Body of pancreas (tissue), 4 donors: ENCODE data around the gene NKX2-1. TPM values are rescaled to one million over a fixed set of nuclear protein-coding genes. Genes with fewer than 3 reads are reported as not detected.
"Not testable (repeated sequence)": the region's sequence is repeated elsewhere in the genome, so short reads cannot be mapped to it uniquely, and the experiment has no call there.

ENCODE experiments used
- ATAC-seq: fragments of 150-250 bp; one replicate; pipeline ENCODE4 v1.9.1; 2016
- DNase-seq, 4 donors: peaks; one replicate each; pipeline ENCODE4 v3.0.0-alpha.2; 2019
- H3K27ac ChIP-seq, 4 donors: fragments of 200-600 bp; sonication (generic); 1 replicate in 3 of 4; 2 replicates in 1 of 4; pipeline versions ENCODE4 v1.5.1 to v1.6.1; 2016 to 2019; ENCODE audit warnings: mild to moderate bottlenecking in 1 of 4, mixed read lengths in 1 of 4, moderate library complexity in 1 of 4
- H3K27me3 ChIP-seq, 2 donors: fragments of 200-600 bp; sonication (generic); one replicate each; pipeline ENCODE4 v1.6.0; 2016; ENCODE audit warnings: mild to moderate bottlenecking in 1 of 2
- H3K36me3 ChIP-seq, 2 donors: fragments of 200-600 bp; sonication (generic); replicated peaks in 1 of 2; 2 replicates each; pipeline ENCODE4 v1.5.1; 2016; ENCODE audit warnings: low read depth in 2 of 2; ENCODE audit not compliant: insufficient read depth in 1 of 2
- H3K4me1 ChIP-seq: fragments of 200-600 bp; sonication (generic); one replicate; pipeline ENCODE4 v1.6.0; 2016
- H3K4me3 ChIP-seq, 2 donors: fragments of 200-600 bp; sonication (generic); 1 replicate in 1 of 2; 2 replicates in 1 of 2; pipeline ENCODE4 v1.5.1; 2016 to 2019
- H3K9me3 ChIP-seq, 3 donors: fragments of 200-600 bp; sonication (generic); 1 replicate in 2 of 3; 2 replicates in 1 of 3; pipeline ENCODE4 v1.5.1; 2016
- CTCF ChIP-seq, 7 experiments: fragments of 450-650 bp in 4 of 7; fragments of 200-600 bp in 3 of 7; sonication (generic) in 3 of 7; IDR thresholded peaks; one replicate each; pipeline ENCODE4 v1.5.1; 2016 to 2019; ENCODE audit warnings: antibody characterized with exemption in 7 of 7
- POLR2A ChIP-seq, 3 donors: fragments of 450-650 bp; IDR thresholded peaks; one replicate each; pipeline ENCODE4 v1.6.1; 2016; ENCODE audit warnings: antibody characterized with exemption in 3 of 3, mild to moderate bottlenecking in 2 of 3
- WGBS, 2 donors: methylation state at CpG; one replicate each; pipeline ENCODE4 v1.1.5; 2017; 5-methylcytosine and 5-hydroxymethylcytosine counted together
- intact Hi-C: fragments of 100-400 bp; cut with DNase I; formaldehyde crosslinking; loops from one replicate; pipeline ENCODE4 v1.15.1; 2023
- total RNA-seq, 2 donors: library from RNA; depleted of rRNA; stranded (reverse); fragments of >200 nt; gene quantifications; one replicate each; pipeline ENCODE4 v1.1.0, GENCODE V29; 2016

NKX2-1 gene
- total RNA-seq, 2 donors from 2014 or later: not detected

GRCh38 chr14:36479344-36479743 lies 40.7 kb downstream of the NKX2-1 start:
- Histone ChIP-seq H3K27ac (no peak overlapping the region), H3K9me3 (no peaks in the 10 kb centered on the region), H3K4me1 (no peaks in the 10 kb centered on the region), H3K27me3 (no peaks in the 10 kb centered on the region), H3K36me3 (no peaks in the 10 kb centered on the region), H3K4me3 (no peak overlapping the region)
- WGBS, 2 donors: 46 to 51% methylated on average over 4 of the region's 4 CpGs
- ATAC-seq: no peak
- intact Hi-C loops: no loop called here
- no peak for DNase-seq
- no peak for TF ChIP-seq POLR2A (IDR thresholded peaks at IDR 0.05)
- no peak for TF ChIP-seq CTCF (IDR thresholded peaks at IDR 0.05)

- Histone ChIP-seq H3K4me3 (no peak overlapping the region), H3K36me3 (no peaks in the 10 kb centered on the region)
- intact Hi-C loops: no loop called here
Measured at GRCh38 chr14:36478782-36479181, 41.2 kb downstream of the NKX2-1 start.

GRCh38 chr14:36477266-36477665 lies 42.8 kb downstream of the NKX2-1 start:
- intact Hi-C loops: no loop called here
- Histone ChIP-seq H3K27me3 (no peaks in the 10 kb centered on the region), H3K9me3 (no peaks in the 10 kb centered on the region), H3K4me3 (no peak overlapping the region), H3K4me1 (no peaks in the 10 kb centered on the region), H3K36me3 (no peaks in the 10 kb centered on the region), H3K27ac (no peak overlapping the region)
- ATAC-seq (no peak), DNase-seq (no peak)
- no peak for TF ChIP-seq POLR2A (IDR thresholded peaks at IDR 0.05)
- no peak for TF ChIP-seq CTCF (IDR thresholded peaks at IDR 0.05)
- 49% methylated on average over 6 of the region's 6 CpGs for WGBS, 2 donors

More at GRCh38 chr14:36478782-36479181, 41.2 kb downstream of the NKX2-1 start:
- DNase-seq (no peak), ATAC-seq (no peak)
- H3K9me3 ChIP-seq: no peaks in the 10 kb centered on the region
- no peaks in the 10 kb centered on the region for H3K27me3 ChIP-seq
- H3K4me1 ChIP-seq: no peaks in the 10 kb centered on the region
- H3K27ac ChIP-seq: no peak overlapping the region
- TF ChIP-seq CTCF (IDR thresholded peaks at IDR 0.05) (no peak), POLR2A (IDR thresholded peaks at IDR 0.05) (no peak)
- 0 to 9% methylated on average over 1 of the region's 1 CpG for whole genome bisulfite sequencing, 2 donors

GRCh38 chr14:36476061-36476460 lies 44.0 kb downstream of the NKX2-1 start:
- H3K36me3 ChIP-seq, ATAC-seq: not testable (repeated sequence)
- WGBS, 2 donors: 73 to 82% methylated on average over 7 of the region's 7 CpGs

DNA sequence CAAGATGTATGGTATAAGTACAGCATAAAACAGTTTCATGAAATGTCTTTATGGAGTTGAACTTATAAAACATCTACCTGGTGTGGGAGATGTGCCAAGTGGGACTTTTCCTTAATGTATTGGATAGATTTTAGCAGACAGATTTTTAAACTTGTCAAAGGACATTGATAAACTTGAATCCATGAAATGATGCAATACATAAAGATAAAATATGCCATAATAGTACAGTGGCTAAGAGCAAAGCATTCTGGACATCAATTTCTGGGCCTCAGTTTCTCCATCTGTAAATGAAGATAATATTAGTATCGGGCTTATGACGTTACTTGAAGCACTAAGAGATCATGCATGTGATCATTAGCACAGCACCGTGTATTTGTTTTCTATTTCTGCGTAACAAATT lies 45.4 kb downstream of the NKX2-1 start:
- Histone ChIP-seq H3K27me3 (no peaks in the 10 kb centered on the region), H3K4me3 (no peak overlapping the region), H3K9me3 (no peaks in the 10 kb centered on the region), H3K27ac (no peak overlapping the region), H3K4me1 (no peaks in the 10 kb centered on the region), H3K36me3 (no peaks in the 10 kb centered on the region)
- WGBS, 2 donors: 46 to 57% methylated on average over 4 of the region's 4 CpGs
- intact Hi-C loops: no loop called here
- TF ChIP-seq POLR2A (IDR thresholded peaks at IDR 0.05) (no peak), CTCF (IDR thresholded peaks at IDR 0.05) (no peak)
- DNase-seq: no peak
- no peak for ATAC-seq

More at GRCh38 chr14:36476061-36476460, 44.0 kb downstream of the NKX2-1 start:
- H3K4me3 ChIP-seq, DNase-seq, H3K27ac ChIP-seq, intact Hi-C loops, H3K9me3 ChIP-seq, H3K27me3 ChIP-seq, H3K4me1 ChIP-seq: not testable (repeated sequence)
